GM19351 (cell line): ENCODE data around the gene SDF4.

Source experiments
- ATAC-seq: cut with Tn5 transposase; IDR thresholded peaks from one replicate; pipeline ENCODE4 v1.9.1; 2021; ENCODE audit warnings: mild to moderate bottlenecking, moderate library complexity; ENCODE audit not compliant: unreplicated experiment

SDF4 gene

DNA sequence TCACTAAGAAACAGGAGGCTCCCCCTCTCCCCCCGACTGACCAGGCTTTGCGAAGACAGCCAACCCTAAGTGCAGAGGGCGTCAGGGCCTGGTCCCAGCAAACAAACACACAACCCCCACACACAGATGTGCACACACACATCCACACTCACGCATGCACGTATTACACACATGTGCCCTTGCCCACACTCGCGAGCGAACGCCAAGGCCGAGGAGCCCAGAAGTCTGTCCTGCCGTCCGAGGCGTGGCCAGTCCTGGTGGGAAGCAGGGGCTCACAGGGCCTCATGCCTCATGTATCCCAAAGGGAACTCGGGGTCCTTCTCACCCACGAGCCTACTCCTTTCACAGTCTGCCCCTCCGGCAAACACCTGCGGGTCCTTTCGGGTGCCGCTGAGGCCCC is 2.0 kb downstream of the SDF4 start:
- no peak for ATAC-seq

DNA sequence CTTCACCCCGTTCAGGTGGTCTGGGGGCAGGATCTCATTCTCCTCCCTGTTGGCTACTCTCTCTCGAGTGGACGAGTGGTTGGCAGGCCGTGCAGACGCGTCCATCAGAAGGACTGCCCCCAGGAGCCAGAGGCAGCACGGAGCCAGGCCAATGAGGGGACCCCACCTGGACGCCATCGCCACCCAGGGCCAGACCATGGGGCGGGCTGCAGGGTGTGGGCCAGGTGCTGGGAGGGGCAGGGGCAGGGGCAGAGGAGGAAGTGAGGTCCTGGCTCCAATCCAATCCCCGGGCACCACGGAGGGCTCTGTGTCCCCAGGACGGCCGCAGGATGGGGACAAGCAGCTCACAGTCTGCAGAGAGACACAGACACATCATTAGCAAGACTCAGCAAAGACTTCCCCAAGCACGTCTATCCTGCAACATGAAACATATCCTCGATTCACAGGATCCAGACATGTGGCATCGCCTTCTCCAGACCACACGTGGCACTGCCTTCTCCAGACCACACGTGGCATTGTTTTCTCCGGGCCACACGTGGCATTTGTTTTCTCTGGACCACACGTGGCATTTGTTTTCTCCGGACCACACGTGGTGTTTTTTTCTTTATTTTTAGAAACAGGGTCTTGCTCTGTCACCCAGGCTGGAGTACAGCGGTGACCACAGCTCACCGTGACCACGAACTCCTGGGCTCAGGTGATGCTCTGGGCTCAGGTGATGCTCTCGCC is 3.0 kb downstream of the SDF4 start:
- no peak for ATAC-seq

DNA sequence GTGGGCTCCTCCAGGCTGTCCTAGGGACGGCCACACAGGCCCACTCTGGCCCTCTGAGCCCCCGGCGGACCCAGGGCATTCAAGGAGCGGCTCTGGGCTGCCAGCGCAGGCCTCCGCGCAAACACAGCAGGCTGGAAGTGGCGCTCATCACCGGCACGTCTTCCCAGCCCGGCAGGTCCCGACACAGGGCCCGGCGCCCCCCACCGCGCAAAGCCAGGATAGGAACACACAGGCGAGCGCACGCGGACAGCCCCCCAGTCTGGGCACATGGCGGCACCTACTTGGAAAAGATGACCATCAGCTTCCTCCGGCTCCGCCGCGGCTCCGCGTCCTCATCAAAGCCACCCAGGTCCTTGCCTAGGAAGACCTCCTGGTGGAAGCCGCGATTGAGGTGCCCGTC is 3.6 kb downstream of the SDF4 start:
- no peak for ATAC-seq

DNA sequence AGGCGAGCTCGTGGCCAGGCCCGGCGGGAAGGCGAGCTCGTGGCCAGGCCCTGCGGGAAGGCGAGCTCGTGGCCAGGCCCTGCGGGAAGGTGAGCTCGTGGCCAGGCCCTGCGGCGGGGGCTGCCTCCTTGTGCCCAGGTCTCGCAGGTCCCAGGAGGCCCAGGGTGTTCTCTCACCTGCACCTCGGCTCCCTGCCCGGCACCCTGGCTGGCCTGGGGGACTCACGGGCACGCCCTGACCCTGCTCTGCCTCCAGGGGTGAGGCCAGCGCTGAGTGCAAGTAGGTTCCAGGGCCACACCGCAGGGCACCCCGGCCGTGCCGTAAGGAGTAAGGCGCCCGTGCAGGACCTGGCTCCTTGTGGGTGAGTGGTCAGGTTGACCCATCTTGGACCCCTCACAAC is 4.4 kb downstream of the SDF4 start:
- ATAC-seq: no peak

DNA sequence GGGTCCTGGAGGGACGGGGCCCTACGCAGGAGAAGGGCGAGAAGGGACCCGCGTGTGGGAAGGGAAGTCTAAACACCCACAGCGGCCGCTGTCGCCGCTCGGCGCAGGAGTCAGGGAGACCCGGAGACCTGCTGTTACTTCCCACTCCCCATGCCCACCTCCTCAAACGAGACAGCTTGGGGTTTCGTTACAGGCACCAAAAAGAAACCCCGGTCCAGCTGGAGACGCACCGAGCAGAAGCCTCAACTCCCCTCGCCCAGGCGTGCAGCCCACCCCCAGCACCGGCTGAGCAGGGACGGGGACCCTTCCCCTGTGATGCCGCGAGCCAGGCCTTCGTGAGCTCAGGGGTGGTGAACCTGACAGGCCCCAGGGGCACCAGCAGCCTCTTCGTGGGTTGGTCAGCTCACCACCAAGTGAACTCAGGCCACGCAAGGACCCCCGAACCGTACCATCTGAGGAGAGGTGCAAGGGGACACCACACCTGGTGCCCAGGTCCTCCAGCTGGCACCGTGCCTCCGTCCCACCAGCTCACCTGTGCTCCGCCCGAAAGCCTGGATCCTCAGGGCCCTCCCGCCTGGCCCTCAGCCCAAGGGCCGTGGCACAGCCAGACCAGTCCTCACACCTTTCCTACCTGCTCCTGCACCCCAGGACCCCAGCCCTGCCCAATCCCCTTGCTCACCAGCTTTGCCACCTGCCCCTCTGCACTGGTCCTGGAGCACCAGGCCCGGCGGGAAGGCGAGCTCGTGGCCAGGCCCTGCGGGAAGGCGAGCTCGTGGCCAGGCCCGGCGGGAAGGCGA is 5.0 kb downstream of the SDF4 start:
- no peak for ATAC-seq

DNA sequence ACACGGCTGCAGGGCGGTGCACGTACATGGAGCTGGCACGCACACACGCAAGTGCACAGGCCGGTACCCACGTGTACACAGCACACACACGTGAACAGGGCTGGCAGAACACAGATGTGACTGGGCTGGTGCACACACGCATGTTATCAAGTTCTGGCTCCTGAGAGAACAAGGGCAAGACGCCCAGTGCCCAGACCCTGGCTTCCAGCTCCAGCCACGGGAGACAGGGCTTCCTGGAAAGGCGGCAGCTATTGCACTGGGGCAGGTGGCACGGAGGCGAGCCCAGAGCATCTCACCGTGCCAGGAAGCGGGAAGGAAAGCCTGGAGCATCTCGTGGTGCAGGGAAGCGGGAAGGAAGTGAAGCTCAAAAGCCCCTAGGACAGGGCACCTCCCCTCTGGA is 5.9 kb downstream of the SDF4 start:
- no peak for ATAC-seq

DNA sequence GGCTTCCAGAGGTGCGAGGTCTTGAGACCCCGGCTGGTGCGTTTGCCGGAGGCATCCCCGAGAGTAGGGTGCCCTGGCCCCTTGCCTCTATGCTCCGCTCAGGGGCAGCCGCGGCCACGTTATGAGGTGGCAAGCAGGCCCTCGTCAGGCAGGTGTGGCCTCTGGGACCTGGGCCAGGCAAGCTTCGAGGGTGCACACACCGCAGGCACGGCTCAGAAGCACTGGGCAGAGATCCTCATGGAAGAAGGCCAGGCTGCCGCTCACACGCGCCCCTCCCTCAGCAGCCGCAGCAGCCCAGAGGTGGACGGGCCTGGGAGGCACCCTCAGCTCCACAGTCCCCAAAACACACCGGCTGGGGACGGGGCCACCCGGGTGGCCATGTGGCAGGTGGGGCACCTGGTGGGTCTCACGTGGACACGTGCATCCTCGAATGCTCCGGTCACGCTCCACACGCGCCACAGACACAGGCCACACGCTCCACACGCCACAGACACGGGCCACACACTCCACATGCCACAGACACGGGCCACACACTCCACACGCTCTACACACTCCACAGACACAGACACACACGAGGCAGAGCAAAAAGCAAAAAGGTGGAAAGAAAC is 6.5 kb downstream of the SDF4 start:
- no peak for ATAC-seq

DNA sequence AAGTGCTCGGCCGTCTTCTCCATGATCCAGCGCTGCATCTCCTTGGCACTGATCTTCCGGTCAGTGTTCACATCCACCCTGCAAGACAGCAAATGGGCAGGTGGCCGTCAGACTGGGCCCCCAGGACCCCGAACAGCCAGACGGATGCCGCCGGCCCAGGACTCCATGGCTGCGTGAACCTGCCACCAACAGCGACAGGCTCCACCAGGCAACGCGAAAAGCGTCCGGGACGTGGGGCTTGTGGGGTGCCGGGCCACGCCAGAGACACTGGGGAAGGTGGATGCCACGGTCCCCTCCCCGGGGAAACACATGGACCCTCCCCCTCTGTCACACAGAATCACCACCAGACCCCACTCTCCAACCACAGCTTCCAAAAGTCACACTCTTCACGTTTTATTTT is 7.9 kb downstream of the SDF4 start:
- ATAC-seq: no peak

DNA sequence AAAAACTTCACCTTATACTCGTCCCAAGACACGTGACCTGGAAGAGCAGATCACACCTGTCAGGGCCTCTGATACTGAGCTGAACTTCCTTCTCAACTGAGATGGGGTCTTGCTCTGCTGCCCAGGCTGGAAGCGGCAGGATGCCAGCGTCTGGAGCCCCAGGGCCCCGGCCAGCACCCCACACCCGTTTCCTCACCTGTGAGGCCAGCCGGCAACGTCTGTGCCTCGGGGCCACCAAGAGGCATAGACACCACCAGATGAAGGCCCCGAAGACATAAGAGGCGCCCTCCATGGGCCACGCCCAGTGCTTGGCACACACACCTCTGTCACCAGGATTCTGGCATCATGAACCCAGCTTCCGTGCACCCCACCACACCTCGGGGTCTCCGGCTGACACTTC is 8.5 kb downstream of the SDF4 start:
- no peak for ATAC-seq

DNA sequence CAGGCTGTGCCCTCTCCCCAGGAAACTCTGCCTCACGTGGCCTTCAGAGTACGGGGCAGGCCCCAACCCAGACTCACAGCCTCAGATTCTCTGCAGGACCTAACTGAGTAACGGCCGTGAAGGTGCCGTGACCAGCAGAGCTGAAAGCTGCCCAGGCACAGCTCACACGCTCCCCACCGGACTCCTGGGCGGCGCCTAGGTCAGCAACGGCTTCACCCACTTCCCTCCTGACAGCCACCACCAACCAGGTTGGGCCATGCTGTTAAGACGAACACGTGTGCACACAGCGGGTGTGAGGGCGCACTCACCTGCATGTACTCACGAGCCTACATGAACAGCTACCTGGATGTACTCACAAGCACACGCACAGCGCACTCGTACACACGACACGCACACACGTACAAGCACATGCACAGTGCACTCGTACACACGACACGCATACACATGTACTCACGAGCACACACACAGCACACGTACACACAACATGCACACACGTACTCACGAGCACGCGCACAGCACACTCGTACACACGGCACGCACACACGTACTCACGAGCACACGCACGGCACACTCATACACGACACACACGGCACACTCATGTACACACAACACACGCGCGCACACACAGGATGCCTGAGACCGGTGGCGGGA is 9.1 kb downstream of the SDF4 start:
- no peak for ATAC-seq

DNA sequence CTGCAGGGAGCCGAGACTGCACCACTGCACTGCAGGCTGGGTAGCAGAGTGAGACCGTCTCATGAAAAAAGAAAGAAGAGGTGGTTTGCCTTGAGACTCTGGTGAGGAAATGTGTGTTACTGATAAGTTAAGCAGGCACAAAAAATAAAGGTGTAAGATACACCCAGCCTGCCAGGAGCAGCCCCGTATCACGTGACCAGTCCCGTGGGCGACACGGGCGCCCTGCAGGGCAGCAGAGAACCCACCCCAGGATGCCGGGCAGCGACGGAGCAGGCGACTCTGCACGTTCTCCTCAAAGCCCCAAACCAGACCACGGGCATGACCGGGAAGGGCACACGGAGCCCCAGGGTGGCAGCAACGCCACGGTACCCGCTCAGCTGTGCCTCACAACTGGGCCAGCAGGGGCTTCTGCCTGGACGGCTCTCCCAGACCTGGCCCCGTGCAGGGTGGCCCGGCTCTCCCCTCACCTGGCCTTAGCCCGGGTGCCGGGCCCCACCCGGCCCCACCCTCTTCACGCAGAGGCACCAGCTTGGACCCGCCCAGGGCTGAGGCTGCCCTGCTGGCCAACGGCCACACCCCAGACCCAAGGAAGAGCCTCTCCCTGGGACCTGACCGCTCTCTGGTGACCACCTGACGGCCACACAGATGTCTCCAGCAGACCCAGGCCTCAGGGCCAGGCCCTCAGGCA is 9.8 kb downstream of the SDF4 start:
- ATAC-seq: no peak

DNA sequence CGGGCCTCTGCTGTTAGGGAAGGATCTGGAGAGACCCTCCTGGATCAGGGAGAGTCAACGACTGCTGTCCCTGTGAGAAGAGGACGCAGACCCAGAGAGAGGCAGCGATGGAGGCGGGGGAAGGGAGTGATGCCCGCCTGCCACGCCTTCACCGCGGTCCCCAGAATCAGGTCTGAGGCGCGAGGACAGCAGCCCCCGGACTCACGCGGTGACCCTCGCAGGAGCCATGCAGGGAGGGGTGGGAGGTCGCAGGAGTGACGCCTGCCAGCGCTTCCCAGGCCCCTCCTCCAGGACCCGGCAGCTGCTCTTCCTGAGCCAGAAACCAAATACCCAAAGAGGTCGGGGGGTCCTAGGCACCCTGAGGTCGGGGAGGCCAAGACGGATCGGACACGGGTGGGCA is 11.6 kb downstream of the SDF4 start:
- no peak for ATAC-seq

DNA sequence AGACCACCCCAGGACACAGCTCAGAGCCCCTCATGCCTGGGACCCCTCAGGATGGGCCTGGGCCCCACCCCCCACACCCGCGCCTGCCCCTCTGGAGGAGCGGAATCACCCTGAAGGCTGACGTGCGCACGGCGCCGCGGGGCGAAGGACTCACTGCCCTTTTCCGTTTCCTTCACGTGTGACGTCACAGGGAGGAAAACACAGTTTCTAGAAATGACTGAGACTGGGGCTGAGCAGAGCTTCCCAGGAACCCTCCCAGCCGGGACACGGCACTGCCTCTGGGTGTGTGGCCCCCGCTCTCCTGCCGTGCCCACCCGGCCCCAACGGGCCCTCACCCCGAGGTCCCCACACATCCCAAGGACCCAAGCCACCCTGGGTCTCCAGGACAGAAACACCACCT is 12.5 kb downstream of the SDF4 start:
- no peak for ATAC-seq

DNA sequence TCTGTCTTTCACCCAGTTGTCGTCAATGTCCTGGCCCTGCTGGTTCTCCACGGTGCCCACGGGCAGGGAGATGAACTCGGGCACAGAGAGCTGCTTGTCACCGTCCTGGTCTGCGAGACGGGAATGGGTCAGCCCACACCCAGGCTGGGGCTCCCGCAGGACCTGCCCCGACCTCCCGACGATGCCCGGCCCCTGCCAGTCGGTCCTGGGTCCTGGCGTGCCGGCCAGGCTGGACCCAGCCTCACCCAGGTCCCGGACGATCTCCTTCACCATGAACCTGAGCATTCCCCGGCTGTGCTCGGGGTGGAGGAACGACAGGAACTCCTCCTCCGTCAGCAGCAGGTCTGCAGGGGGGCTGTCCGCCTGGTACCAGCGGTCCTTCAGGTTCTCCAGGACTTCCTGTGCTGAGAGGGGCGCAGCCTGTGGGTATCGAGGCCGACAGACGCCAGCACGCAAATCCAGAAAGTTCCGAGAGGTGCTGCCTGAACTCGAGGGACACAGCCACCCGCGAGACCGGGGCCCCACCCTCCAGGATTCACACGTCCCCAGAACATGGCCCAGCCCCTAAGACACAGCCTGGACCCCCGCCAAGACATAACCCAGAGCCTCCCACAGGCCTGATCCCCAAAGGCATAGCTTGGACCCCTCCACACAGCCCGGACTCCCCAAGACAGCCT is 13.1 kb downstream of the SDF4 start:
- ATAC-seq: no peak

DNA sequence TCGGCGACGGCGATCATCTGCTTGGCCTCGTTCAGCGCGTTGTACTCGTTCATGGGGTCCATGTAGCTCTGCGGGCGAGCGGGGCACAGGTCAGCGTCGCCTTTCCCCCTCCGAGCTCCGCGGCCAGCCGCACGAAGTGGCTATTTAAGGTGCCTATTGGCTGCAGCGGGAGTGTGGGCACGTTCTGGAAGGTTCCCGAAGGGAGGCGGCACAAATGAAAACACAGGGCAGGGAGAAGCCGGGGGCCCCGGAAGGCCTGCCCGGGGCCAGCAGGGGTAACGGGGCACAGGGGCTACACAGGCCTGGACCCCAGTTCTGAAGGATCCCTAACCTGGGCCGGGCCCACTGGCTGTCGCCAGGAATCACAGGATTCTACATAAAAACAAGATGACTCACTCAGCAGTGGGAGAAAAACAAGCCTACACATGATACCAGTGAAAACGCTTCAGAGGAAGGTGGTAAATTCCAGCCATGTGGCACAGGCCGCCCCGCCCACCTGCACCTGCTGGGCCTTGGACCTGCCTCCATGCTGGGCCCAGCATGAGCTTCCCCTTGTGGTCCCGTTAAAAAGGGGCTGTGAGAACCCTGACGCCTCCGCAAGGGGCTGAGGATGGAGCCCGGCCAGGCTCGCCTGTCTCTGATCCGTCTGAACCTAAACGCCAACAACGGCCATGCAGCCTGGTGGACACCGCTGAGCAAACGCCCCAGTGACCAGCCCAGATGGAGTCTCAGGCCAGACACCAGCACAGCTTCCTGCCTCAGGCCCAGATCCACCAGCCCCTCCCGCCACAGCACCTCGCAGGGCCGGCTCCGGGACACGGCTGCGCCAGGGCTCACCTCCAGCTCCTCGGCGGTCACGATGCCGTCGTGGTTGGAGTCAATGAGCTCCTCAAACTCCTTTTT is 13.9 kb downstream of the SDF4 start:
- ATAC-seq: no peak

DNA sequence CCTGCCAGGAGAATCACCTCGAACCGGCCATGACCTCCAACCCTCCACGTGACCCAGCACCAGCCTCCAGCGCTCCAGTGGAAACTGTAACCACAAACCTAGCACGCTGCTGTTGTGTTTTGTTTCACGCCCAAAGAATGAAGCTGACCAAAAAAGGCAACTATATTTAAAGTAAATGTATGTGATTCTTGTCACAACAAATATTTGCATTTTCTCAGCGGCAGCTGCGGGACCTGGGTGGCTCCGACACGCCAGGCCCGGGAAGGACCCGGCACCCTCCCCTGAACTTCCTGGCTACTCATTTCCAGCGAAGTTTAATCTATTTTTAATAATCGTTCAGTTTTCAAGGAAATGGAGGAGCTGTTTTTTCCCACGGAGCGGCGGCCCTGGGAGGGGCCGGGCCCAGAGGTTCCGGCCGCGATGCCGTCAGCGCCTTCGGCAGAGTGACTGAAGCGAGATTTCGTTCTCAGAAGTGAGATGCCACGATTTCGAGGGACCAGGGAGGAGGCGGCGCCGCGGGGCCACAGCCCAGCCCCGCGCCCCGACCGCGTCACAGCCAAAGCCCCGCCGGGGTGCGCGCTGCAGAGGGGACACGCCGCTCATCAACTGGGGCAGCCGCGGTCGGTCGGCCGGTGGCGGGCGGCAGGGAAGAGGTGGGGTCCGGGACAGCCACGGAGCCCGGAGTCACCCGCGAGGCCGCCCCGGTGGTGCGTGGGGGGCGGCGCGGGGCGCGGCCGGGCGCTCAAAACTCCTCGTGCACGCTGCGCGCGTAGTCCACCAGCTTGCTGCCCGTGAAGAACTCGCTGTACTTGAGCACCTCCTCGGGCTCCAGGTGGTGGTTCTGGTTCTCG is 14.8 kb downstream of the SDF4 start:
- no peak for ATAC-seq

DNA sequence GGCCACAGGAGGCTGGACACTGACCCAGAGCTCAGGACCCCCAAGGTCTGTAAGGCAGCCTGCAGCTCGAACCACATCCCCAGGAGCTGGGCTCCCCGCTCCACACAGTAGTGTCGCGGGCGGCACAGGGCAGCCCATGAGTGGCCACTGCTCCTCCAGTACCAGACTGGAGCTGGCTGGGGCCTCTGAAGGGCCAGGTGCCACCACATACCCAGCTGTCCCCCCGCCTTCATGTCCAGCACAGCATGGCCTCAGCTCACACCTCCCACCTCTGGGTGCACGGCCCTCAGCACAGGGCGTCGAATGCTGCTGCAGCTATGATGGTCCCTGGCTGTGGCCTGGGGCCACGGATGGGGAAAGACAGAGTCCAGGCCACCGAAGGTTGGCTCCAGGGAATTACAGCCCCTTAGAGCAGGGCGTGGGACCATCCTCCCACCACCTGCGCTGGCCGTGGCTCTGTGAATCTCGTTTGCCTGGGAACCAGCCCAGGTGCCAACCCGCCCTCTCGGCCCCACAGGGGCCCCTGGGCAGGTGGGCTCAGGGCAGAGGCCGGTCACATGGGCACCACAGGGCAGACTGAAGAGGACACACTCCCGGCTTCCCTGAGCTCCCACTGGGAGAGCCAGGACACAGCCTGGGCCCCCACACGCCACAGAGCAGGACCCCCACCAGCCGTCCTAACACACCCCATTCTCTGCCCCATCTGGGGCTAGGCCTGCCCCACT is 15.8 kb downstream of the SDF4 start:
- ATAC-seq: no peak

DNA sequence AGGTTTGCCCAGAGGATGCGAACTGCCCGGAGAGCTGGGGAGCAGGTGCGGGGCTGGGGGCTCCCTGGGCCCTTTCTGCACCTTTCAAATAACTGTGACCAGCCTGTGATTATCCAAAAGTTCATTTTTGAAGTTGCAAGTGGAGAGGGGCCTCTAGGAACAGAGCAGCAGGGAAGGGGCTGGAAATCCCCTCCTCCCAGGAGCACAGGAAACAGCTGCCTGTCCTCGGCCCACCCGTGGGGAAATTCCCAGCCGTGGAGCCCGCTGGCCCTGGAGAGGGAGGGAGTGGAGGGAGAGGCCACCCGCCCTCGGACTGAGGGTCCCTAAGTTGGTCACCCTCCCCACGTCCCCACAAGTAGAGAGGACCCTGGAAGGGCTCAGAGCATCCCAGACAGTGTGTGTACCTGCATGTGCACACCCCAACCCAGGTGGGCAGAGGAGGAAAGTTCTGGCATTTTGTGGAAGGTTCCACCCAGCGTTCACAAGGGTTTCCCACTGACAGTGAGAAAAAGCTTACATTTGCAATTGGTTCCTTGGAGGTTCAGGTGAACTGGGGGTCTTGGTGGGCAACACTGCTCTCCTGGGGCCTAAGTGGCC is 16.6 kb downstream of the SDF4 start:
- no peak for ATAC-seq
